Stimulated activated CD4-positive, alpha-beta T cell treated with anti-CD3 and anti-CD28 coated beads, Interleukin-1b, Interleukin-23, amount 100 ng/mL, for 24 hours (primary cell): ENCODE measurements around the gene LRIG1.
A peak's percentile ranks its signal among the peaks of the same experiment; 100 is the strongest.

Experiments
- DNase-seq, 4 experiments: peaks; one replicate each; pipeline ENCODE4 v3.0.0-alpha.2; 2020; ENCODE audit warnings: low read depth in 4 of 4, low spot score in 1 of 4

The LRIG1 gene

DNA sequence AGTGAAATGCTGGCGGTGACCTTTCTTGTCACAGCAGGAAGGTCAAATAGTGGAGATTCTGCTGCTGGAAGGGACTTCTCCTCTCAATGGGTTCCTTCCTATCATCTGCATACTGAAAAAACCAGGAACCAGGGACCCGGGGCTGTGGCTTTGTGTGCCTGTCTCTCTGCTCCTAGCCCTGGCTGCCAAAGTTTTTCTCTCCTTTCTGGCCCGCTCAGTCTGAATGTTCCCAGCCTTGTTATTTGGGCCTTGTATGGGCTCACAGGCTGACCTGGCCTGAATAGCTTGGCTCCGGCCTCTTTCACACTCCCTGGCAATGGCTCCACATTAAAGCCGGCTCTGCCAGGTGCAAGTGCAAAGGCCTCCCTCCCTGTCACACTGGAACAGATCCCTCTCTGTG is 94.7 kb downstream of the LRIG1 start:
- DNase-seq, result no peak

DNA sequence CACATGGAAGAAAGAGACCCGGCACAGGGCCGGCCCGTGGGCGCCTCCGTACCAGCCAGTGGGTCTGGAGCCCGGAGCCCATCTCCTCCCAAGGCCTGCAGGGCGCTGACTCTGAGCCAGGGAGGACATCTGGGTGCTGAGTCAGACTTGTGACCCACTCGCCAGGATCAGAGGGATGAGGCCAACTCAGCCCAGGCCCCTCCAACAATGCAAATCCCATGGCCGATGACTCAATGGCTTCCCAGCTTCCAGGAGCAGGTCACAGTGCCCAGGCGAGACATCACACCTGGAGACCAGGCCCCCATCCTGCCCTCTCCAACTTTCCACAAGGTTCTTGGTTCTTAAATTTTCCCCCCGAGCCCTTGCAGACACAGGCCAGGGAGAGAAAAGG is 95.1 kb downstream of the LRIG1 start:
- DNase-seq, result no peak

DNA sequence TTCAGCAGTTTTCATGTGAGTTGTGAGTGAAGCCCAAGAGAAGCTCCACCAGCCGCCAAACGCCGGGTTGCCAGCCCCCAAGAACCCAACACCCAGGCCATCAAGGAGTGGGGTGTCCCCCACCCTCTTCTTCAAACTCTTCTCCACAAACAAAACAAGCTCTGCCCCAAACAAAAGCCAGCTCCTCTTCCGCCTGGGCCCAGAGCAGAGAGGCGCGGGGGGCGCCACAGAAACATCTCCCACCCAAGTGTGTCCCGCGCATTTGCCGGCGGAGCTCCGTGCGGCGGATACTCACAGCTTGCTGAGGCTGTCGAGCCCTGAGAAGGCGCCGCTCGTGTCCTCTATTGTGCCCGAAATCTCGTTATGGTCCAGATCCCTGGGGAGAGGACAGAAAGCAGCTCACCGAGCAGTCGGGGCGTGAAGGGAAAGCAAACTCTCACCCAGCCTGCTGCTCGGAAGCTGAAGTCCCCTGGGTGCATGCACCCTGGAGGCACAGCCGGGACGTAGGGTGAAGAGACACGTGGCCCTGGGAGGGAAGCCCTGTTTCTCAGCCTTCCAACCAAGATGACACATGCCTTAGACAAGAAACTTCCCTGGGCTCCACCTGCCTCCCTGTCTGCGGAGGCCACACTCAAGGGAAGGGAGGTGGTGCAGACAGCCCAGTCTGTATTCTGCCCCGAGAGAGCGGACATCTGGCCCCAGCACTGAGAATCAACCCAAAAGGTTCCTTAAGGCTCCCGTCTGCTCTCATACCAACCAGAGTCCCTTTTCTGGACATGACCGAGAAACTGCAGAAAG is 95.7 kb downstream of the LRIG1 start:
- DNase-seq, result no peak

DNA sequence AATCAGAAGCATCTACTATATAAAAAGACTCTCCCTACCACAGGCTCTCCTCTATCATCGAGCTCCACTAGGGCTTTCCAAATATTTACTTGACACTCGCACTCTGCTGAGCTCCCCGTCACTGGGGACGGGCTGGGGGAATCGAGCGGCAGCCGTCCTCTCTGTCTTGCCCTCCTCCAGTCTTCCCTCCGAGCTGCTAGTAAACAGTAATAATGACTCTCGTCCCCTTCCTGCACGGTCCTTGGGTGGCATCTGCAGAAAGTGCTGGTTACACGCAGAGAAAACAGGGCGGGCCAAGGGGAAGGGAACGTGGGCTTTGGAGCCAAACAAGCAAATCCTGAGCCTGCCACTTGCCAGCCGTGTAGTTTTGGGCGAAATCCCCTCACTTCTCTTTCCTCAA is 96.6 kb downstream of the LRIG1 start:
- DNase-seq, result no peak

DNA sequence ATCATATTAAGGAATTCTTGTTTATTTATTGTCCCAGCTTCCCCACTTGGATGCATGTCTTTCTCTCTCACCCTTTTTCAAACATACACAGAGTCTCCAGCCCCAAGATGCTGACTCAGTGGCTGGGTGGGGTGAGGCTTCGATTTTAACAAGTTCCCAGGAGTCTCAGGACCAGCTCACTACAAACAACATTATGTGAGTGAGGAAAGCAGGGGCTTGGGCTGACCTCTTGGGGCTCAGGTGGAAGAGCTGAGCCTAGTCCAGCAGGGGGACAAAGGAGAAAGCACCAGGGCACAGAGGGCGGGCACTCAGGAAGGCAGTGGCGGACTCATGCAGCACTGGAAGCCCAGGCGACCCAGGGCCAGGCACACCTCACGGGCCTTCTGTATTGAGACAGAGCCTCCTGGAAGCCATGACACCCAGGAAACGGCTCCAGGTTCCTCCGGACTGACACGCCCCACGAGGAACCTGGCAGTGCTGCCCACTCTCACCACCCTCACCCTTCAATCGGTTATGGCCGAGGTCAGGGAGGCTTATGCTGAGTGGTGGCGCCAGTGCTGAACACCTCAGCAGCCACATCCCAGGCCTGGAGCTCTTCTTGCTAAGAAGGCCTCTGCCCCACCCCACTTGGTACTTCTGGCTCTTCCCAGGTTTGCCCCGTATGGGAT is 97.4 kb downstream of the LRIG1 start:
- no peak for DNase-seq

DNA sequence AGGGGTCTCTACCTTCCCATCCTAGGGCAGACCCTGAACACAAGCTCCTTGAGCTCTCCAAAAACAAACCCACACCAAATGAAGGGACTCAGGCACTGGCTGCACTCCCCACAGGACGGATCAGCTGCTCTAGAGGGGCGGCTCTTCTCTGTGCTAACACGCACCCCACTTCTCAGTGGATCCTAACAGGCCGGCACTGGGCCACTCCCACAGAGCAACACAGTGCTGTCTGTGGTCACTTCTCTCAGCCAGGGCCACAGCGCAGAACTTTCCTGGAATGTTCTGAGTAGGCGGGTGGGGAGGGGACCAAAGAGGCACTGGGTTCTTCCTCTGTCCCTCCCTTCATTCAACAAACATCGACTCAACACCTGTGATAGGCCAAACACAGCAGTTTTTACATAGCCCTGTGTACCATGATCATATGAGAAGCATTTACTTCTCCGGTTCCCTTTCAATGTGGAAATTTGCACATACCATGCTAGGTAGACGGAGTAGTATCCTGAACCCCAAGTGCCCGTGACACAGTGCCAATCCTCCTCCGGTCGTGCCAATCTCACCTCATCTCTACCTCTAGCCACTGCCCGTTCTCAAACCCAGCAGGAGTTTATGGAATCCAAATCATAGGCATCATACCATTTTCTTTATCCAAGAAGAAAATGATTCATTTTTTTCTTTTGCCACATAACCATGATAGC is 98.1 kb downstream of the LRIG1 start:
- no peak for DNase-seq

DNA sequence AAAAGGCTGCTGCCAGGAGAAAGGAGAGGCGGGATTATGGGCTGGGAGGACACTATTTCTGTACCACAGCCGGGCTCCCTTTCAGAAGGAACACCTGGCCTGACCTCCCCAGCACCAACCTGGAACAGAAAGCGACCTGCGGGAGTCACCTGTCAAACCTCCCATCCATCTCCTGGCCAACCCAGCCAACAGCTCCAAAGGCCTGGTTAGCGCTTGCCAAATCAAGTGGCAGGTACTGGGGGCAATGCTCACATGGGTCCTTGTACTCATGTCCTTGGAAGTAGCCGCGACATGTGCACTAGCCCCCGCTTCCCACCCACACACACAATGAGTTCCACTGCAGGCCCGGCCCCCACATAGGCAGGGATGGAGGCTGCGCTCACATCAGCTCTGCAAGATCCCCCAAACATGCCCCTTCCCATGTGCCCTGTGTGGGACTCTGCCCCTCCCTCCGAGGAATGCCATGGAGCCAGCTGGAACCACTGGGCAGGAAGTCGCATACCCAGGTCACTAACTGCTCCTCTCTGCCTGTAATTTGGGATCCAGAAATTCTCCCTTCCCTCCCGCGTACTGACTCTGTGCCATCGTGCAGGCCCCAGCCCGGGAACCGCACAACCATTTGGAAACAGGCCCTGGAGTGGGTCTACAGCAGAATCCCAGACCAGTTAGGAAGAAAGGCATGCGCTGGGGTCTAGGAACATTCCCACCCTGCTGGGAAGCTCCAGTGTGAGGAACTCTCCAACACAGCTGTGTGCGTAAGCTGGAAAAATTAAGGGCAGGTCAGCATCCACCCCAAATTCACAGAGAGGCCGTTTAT is 98.9 kb downstream of the LRIG1 start:
- no peak for DNase-seq

DNA sequence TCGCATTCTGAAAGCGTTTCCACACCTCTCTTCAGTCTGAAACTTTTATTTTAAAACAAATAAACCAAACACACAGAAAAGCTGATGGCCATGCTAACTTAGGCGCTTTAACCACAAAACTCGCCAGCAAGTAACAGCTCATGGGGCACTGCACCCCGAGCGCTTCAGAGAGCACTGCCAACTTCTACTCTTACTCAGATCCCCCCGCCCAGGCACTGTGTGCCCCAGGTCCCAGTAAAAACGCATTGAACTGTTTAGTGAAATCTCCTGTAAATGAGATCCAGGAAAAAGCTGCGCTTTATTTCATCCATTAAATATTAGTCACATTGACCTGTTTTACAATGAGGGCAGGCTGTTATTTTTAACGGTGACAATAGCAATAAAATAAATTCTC is 99.7 kb downstream of the LRIG1 start:
- no peak for DNase-seq

DNA sequence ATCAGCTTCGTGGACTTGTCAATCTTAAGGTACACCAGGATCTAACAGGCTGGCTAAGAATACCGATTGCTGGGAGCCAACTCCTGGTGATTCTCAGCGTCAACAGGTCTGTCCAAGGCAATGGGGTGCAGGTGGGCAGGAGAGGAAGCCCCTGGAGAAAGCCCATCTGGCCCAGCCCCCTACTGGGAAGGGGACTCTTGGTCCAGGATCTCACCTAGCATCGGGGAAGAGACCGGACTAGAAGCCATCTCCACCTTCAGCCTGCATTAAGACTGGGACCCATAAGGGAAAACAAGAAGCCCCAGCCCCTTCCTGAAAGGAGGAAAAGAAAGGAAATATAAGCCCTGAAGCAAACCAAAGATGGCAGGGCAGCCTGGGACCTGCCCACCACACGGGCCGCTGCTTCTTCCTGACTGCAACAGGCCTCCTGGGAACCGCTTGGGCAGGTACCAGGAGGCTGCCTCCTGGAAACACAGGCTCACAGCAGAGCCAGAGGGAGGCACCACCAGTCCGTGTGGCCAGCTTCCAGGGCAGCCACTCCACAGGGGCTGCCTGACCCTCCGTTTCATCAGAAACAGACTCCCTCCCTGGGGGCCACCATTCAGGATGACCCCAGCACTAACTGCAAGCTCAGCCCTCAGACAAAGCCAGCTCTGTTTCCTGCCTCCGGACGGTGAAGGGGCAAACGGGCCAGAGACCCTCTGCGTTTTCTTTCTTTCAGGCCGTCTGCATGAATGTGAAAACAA is 100.2 kb downstream of the LRIG1 start:
- no peak for DNase-seq

DNA sequence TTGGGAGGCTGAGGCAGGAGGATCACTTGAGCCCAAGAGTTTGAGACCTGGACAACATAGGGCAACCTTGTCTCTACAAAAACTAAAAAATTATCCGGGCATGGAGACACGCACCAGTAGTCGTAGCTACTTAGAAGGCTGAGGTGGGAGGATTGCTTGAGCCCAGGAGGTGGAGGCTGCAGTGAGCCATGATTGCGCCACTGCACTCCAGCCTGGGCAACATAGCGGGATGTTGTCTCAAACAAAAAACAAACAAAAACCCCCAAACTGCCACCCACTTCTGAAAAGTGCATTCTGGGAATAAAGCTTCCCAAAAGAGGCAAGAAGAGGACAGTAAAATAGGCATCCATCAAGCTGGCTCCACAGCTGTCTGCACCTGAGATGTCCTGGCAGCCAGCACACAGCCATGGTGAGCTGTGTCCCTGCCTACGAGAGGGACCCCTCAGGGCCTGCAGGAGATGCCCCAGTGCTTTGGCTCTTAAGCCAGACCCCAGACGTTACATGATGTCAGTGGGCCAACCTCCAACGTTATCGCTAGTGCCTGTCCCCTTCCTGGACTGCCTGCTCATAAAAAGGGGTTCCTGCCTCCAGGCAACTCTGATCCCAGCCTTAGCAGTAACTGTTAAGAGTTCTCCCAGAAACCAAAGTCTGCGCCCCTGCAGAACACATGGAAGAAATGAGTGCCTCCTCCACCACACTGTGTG is 101.1 kb downstream of the LRIG1 start:
- DNase-seq, result no peak

DNA sequence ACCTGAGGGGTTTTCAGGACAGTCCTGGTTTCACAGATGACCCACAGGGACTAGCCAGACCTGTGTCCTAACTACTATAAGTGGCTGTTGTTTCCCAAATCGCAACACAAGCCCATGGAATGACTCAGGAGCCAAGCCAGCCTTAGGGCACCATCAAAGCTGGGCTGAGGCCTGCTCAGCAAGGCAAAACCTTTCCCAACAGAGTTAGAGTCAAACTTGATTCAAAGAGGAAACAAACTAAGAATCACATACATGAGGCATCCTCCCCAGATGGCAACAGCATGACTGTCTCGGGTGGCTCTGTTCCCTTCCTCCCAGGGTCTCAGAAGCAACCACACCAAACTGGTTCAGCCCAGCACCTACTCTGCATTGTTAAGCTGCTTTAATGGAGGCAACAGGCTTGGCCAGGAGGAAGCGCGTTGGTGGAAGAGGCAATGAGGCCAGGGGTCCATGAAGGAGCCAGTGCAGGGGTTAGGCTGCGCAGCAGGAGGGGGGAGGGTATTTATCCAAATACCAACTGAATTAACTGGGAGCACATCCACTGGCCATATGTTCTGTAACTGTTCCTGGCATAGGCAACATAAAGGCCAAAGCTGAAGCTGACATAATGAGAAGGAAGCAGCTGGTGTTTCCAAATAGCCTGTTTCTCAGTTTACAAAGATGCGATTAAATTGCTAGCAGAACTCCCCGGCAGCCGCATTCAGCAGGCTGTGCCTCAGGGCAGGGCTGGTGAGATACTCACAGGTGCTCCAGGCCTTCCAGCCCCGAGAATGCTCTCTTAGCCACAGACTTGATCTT is 102.4 kb downstream of the LRIG1 start:
- no peak for DNase-seq

DNA sequence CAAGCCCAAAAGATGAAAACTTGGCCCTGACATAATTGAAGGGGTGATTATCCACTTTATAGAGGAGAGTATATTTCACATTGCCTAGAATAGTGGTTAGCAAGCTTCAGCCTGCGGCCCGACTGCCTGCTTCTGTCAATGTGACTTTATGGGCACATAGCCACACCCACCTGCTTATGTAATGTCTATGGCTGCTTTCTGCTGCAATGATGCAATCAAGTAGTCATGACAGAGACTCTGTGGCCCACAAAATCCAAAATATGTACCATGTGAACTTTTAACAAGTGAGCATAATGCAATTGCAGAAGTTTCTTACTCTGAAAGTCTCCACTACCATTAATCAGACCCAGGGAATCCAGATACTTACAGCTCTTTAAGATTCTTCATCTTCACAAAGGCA is 103.1 kb downstream of the LRIG1 start:
- DNase-seq, result no peak

DNA sequence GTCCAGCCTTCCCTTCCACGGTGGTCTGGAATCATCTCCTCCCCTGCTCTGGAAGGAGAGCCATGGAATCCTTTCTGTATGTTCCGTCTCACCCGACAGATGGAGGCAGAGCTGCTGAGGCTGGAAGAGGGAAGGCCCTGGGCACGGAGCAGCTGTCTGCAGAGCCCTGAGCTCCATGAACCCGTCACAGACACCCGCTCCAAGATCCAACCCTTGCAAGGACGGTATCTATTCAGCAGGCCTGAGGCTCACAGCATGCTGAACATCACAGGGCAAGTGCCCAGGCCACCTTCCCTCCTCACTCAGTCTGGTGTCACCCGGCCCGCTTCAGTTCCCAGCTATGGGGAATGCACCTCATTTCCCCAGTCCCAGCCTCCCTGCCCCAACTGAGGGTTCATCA is 103.9 kb downstream of the LRIG1 start:
- no peak for DNase-seq

DNA sequence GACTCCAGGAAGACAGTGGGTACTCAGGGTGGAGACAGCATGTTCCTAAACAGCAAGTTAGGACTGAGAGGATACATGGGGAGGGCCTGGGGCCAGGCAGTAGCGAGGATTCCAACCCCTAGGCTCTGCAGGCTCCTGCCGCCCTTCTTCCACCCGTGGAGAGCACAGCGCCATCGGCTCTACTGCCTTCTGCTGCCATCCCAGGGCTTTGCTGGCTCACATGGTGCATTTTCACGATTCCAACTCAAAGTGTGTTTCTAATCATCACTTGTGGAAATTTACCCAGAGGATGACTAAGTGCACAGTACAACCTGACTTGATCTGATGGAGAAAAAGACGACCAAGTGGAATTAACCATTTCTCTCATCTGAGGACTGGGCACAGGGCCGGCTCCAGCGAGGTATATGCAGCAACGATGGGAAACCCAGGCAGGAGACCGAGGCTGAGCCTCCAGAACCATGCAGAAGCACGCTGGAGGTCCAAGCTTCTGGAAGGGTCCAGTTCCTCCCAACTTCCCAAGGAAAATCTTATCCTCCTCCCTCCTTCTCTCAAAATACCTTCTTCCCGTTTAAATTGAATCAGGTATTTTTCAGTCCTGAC is 104.6 kb downstream of the LRIG1 start:
- no peak for DNase-seq

DNA sequence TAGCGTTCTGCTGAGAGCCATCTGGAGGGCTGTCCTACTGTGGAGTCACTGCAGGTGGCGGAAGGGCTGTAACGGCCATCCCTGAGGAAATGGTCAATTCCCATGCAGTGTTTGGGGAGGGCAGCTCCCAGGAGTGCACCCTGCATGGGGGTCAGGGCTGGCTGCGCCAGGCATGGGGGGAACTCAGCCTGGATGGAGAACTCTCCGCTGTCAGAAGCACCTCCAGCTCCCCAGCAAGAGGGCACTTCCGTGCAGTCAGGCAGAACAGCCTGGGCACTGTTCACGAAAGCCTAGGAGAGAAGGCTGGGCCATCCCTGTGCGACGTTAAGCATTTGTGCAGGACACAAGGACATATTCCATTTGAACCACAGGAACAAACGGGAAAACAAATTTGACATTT is 105.2 kb downstream of the LRIG1 start:
- no peak for DNase-seq

DNA sequence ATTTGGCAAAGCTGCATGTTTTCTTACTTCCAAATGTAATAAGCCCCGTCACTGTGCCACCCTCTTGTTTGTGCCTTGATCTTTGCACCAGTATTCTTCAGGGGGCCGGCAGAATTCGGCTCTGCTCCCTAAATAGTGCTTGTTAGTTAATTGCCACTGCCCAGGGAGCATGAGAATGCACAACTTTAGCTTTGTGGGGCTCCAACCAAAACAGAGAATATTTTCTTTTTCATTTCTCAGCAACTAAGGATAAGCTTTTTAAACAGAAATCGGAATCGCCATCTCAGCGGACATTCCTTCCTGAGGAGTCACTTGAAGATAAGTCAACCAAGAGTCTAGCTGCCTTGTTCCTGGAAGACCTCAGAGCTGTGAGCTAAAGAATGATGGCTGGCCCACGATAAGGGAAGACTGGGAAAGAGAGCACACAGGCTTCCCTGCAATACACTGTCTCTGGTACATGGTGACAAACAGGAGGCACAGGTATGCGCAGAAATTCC is 106.0 kb downstream of the LRIG1 start:
- no peak for DNase-seq

DNA sequence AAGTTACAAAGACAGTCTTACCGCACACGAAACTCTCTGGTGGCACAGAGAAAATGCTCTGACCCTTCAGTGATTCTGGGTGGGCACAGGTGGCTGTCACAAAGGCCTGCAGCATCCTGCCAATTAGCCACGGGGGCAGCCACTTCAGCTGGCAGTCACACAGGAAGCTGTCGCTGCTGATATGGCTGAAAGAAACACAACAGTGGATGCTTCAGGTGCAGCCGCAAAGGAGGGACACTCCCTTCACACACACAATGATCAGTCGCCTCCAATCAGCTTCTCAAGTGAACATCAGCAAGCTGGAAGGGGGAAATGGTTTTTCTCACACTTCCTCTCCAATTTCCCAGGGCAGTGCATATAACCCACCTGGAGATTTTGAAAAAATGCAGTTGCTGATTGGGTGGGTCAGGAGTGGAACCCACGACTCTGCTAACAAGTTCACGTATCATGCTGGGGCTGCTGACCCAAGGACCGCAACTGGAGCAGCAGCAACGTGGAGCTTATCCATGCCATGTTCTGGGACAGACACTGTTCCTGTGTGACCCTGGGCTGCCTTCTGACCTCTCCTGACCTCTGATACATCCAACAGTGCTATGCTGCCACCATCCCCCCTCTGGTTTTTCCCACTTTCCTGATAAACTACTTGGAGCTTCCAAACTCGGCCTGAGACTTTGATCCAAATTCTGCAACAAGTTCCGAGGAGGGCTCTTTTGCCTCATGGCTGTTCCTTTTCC is 106.6 kb downstream of the LRIG1 start:
- peak in 1 of 4 experiments; percentile 9 for DNase-seq
